BJ (cell line): ENCODE results near the gene APBB2. TPM values are rescaled to one million over a fixed set of nuclear protein-coding genes. Genes with fewer than 3 reads are reported as not detected.

Source experiments
- CTCF ChIA-PET: fragments of 350-600 bp; formaldehyde crosslinking; extraction: SDS; loops from one replicate; lab custom pipeline; 2021; ENCODE audit warnings: antibody characterized with exemption, inconsistent platforms; lab: Yijun Ruan, JAX
- POLR2A ChIA-PET: fragments of 300-600 bp; sonication (Branson Sonifier 250); formaldehyde crosslinking; extraction: SDS; loops from one replicate; lab custom pipeline; 2021; ENCODE audit warnings: antibody characterized with exemption; lab: Charles Lee
- DNase-seq: peaks from one replicate; pipeline ENCODE4 v3.0.0-alpha.2; 2011; ENCODE audit warnings: low read depth
- H3K27me3 ChIP-seq: 2 replicates; pipeline ENCODE4 v1.6.0; 2011; ENCODE audit warnings: low read length; ENCODE audit not compliant: control insufficient read depth, insufficient read depth
- H3K36me3 ChIP-seq: 2 replicates; pipeline ENCODE4 v1.5.1; 2011; ENCODE audit warnings: low read length; ENCODE audit not compliant: control insufficient read depth, insufficient read depth
- H3K4me3 ChIP-seq: 2 replicates; pipeline ENCODE4 v1.5.1; 2011; ENCODE audit warnings: low read depth, mild to moderate bottlenecking, control low read depth, low read length
- CTCF ChIP-seq: IDR thresholded peaks from 2 replicates; pipeline ENCODE4 v1.5.1; 2011; ENCODE audit warnings: low read depth, mild to moderate bottlenecking, control low read depth, inconsistent platforms, low read length, moderate library complexity; ENCODE audit not compliant: insufficient read depth
- polyA plus RNA-seq: library from polyadenylated mRNA; depleted of rRNA; stranded (reverse); fragments of >200 nt; gene quantifications from 2 replicates; pipeline ENCODE4 v1.2.3, GENCODE V29; 2011

The APBB2 gene
- polyA plus RNA-seq, 1 experiment, result 50.3 TPM

- CTCF ChIA-PET, result interaction anchor here (1.2 to 1.9 kb wide), 2 partner anchors 12 to 27 kb away, joined by 3 to 5 read pairs; no protein-coding TSS in a partner anchor
- DNase-seq, result no peak
- Histone ChIP-seq H3K27me3 (no peaks in the 10 kb centered on the region), H3K4me3 (no peak overlapping the region), H3K36me3 (no peaks in the 10 kb centered on the region; the same call in 1 of the 2 replicates)
- no peak for TF ChIP-seq CTCF
- POLR2A ChIA-PET, result interaction anchor here (0.6 kb wide), 1 partner anchor 21 kb away, joined by 4 read pairs; no protein-coding TSS in a partner anchor
Observed at GRCh38 chr4:41092128-41092527, 122.2 kb downstream of the APBB2 start.

GRCh38 chr4:41081847-41082246 lies 132.5 kb downstream of the APBB2 start:
- POLR2A ChIA-PET, result no interaction called here
- no peaks in the 10 kb centered on the region for H3K36me3 ChIP-seq
- H3K27me3 ChIP-seq, result no peaks in the 10 kb centered on the region
- CTCF ChIA-PET, result interaction anchor here (1.3 to 1.6 kb wide), 2 partner anchors 14 to 21 kb away, joined by 3 read pairs; no protein-coding TSS in a partner anchor
- no peak overlapping the region for H3K4me3 ChIP-seq
- DNase-seq, result no peak
- no peak for TF ChIP-seq CTCF

- Histone ChIP-seq H3K36me3 (no peaks in the 10 kb centered on the region), H3K4me3 (no peak overlapping the region), H3K27me3 (no peaks in the 10 kb centered on the region)
- no peak for TF ChIP-seq CTCF
- ChIA-PET CTCF (interaction anchor here (1.3 to 1.5 kb wide), 2 partner anchors 10 to 20 kb away, joined by 3 to 5 read pairs; no protein-coding TSS in a partner anchor), POLR2A (no interaction called here)
- DNase-seq, result no peak
Observed at GRCh38 chr4:41080976-41081375, 133.4 kb downstream of the APBB2 start.

- H3K36me3 ChIP-seq, result no peaks in the 10 kb centered on the region
- TF ChIP-seq CTCF, result no peak
- CTCF ChIA-PET, result interaction anchor here (1.5 kb wide), 1 partner anchor 11 kb away, joined by 5 read pairs; no protein-coding TSS in a partner anchor
Observed at GRCh38 chr4:41079881-41080560, 134.3 kb downstream of the APBB2 start.

GRCh38 chr4:41077628-41078027 lies 136.7 kb downstream of the APBB2 start:
- CTCF ChIA-PET, result no interaction called here
- DNase-seq, result no peak
- Histone ChIP-seq H3K4me3 (no peak overlapping the region), H3K27me3 (no peaks in the 10 kb centered on the region), H3K36me3 (no peaks in the 10 kb centered on the region)
- POLR2A ChIA-PET, result interaction anchor here (0.6 kb wide), 1 partner anchor 17 kb away, joined by 4 read pairs; no protein-coding TSS in a partner anchor
- TF ChIP-seq CTCF, result no peak

More at GRCh38 chr4:41079881-41080560, 134.3 kb downstream of the APBB2 start:
- Histone ChIP-seq H3K4me3 (no peak overlapping the region), H3K27me3 (no peaks in the 10 kb centered on the region)
- POLR2A ChIA-PET, result no interaction called here
- no peak for DNase-seq
